Measurements from ENCODE around the gene MEF2D.

MEF2D gene

DNA sequence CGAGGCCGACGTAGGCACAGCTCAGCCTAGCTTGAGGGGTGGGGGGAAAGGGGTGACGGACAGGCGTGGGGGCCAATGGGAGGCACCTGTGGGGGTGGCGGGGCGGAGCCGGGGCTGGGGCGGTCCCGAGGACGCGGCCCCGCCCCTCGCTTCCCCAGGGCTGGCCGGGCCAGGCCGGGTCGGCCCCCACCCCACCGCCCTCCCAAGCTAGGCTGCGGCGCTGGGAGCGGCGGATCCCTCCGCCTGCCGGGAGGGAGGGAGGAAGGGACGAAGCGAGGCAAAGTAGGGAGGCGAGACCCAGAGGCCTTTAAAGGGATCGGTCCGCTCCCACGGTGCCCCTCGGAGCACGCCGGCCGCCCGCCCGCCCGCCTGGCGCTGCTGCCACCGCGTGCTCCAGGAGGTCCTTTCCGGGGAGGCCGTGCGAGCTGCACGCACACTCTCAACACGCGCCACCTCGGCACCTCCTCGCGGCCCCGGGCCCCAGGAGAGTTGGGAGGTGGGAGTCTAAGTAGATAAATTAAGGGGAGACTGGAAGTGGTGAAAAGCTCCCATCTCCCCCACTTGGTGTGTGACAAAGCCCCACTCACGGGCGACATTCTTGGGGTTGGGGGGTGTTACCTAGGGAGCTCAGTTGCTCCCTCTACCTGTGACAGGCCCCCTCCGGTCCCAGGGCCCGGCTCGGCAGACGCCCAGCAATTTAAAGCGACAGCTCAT, 375 bp upstream of the MEF2D start:
- peak; percentile 93 for DNase-seq (ENCODE audit: low spot score)

DNA sequence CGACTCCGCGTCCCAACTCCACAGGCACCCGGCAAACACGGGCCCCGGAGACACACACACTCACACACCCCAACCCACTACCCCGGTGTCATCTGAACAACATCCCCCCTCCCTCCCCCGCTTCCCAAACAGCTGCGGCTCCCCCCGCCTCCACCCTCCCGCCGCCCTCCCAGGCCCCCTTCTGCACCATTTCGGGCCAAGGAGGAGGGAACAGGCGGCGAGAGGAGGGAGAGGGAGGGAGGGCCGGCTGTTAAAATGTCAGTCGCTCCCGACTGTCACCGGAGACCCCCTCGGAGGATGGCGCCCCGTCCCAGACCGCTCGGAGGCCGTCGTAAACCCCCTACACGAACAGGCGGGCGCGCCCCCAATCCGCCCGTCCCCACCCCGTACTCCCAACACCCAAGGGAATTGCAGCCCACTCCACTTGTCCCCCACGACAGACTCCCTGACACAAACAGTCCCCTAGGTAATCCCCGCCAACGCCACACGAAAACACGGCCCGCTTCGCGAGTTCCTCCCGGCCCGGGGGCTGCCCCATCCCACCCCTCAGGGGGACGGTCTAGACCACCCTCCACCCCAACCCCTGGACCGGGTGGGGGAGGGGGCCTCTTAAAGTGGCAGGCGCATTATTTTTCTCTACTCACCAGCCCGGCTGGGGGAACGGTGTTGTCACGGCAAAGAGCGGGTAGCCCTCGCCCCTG, 583 bp downstream of the MEF2D start:
- DNase-seq (ENCODE audit: low spot score), result no peak

DNA sequence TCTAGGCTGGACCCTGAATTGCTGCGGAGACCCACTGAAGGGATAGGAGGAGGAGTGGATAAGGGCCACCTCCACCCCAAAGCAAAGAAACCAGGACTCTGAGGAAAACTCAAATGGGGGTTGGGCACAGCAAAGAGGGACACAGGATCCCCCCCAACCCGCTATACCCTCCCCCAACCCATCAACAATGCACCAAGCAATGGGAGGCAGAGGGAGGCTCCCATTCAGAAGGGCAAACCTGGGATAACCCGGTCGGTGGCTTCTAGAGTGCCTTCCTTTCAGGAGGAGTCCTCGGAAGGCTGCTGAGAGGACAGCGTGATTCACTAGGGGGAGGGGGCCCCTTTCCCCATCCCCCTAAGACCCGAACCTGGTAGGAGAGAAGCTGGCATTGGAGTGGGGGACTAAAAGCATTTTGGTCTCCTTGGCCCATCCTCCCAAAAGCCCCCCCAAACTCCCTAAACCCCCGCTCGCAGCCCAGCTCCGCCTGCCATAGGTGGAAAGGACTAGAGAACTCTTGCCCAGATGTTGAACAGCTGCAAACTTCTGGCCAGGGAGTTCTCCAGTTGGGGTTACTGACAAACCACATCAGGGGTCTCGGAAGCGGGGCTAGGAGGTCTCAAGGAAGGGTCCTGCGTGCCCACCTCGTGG, 1.3 kb downstream of the MEF2D start:
- no peak for DNase-seq (ENCODE audit: low spot score)

DNA sequence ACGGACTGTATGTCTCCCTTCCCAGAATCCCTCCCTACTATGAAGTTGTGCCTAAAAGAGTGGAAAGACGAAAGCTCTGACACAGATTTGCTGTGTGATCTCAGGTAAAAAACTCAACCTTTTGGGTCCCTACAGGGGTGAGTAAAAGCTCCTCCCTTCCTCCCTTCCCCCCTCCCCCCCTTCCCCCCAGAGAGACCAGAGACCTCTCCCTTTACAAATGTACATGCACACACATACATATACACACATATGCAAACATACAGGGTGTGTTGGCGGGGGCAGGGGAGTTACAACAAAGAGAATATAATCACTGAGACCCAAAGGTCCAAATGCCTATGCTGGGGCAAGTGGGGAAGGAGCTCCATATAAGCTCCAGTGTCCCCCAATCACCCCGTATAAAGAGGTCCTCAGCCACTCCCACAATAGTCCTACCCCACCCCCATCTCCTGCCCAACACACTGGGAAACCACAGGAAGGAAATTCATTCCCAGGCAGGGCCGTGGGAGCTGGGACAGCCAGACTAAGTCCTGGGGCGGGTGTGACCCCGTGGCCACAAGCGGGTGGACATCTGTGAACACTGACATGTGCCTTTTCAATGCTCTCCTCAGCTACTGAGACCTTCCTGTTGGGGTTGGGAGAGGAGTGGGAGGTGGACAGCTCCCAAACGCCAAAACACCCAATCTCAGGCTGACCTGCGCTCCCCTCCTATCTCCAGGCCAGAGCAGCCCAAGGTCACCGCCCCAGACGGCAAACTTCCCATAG, 2.0 kb downstream of the MEF2D start:
- no peak for DNase-seq (ENCODE audit: low spot score)

DNA sequence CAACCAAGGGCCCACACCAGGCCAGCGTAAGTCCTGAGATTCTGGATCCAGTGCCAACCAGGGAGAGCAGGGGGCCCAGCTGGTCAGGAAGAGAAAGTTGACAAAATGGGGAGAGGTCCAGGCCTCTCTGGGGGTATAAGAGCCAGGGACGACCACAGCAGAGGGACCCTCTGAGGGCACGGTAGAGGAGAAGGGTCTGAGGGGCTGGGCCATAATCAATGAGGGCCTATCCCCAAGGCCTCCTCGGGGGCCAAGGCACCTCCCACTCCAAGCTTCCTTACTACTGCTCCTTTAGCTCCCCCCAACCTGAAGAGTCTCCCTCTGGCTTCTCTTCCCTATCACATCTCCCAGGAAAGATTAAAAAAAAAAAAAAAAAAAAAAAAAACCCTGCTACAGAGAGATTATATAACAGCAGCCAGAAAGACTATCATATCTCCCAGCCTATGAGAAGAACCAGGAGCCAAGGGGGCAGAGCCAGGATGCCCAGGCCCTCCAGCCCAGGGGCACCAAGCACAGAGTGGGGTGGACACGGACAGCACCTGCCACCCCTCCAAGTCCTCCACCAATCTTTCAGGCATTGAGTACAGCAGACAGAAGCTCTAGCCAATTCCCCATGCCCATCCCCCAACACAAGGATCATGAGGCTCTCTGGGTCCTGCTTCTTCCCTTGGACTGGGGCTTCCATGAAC, 2.7 kb downstream of the MEF2D start:
- no peak for DNase-seq (ENCODE audit: low spot score)

DNA sequence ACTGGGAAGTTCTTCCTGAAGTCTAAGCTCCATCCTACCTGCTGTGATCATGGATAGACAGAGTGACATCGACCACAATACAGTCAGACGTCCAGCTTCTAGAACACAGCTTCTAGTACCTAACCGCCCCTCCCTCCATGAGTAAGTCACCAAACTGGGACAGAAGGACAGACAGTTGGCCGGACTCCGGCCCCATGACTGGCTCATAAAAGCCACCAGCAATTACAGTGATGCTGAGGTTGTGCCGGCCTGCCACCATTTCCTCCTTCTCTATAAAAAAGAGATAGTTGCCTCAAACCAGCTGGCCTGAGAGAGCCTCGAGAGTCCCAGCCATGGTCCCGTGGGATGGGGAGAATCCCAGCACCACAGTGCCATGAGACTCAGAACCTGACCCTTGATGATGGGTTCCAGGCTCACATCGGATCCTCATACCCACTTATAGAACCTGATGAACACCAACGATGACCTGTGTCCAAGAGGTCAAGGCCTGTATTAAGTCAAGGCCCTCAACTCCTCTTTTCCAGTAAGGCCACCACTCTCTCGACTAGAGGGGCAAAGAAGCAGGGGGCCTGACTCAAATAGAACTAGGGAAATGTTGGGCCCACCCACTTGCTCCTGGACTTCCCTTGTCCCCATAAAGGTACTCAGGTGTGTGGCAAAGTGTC, 3.4 kb downstream of the MEF2D start:
- no peak for DNase-seq (ENCODE audit: low spot score)

DNA sequence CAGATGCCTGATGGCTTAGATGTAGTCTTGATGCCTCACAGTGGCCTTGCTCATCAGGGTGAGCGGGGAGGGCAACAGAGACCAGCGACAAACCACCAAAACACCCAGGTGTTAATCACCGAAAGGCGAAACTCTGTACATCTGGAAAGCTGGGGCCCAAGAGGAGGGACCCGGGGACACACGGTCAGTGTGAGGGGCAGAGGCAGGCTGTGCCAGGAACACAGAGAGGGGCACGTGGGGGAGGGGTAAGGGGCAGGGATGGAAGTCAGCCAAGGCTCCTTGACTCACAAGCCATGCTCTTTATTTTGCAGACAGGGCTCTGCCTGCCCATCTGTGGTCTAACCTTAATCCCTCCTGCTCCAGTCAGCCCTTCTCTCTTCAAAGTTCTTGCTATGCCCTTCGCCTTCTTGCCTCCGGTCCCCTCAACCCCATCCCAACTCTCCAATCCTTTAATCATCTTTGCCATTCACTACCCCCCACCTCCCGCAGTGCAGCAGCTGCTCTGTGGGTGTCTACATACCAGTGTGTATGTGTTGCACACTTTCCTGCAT, 4.3 kb downstream of the MEF2D start:
- no peak for DNase-seq (ENCODE audit: low spot score)

DNA sequence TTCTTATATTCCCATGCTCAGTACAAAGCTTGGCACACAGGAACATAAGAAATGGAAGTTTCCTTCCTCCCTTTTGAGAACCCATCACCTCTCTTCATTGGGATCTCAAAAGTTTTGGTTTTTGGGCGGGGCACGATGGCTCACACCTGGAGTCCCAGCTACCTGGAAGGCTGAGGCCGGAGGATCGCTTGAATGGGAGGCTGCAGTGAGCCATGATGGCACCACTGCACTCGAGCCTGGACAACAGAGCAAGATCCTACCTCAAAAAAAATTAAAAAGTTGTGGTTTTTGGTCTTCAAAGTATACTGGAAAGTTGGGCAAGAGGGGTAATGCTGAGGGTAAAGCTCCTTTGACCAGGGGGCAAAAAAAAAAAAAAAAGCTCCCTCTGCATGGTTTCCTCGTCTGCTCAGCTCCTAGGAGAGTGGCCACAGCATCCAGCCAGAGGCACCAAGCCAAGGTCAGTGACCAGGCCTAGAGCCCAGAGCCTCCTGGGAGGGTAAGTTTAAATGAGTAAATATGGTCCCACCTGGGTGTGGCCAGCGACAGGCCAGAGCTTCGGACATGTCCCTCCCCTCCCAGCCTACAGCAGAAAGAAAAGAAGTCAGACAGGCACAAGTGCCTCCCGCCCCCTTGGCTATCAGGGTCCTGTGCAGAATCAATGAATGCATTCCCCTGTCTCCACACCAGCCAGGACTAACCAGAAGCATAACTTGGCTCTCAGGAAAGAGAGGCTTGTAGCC, 5.0 kb downstream of the MEF2D start:
- DNase-seq (ENCODE audit: low spot score), result no peak

DNA sequence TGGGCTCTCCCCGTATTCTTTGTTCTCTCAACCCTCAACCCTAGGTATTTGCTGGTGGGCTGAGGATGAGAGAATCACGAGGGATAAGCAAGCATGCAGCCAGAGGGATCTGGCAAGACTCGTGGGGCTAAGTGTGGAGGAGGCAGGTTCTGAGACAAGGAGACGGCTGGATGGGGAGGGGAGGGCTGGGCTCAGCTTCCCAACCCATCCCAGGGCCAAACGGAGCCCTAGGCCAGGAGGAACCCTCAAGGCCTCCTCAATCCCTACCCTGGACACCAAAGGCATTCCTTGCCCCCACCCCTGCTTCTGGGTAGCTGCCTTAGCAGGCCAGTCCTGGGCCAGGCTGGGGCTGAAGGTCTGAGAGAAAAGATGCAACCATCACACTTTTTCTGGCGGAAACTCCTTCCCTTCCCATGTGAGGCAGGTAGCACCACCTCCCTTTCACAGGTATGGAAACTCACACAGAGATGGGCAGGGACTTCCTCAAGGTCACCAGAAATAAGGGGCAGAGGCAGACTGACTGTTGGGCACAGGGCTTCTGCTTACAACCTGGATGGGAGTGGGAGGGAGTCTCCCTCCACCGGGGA, 6.2 kb downstream of the MEF2D start:
- DNase-seq (ENCODE audit: low spot score), result no peak

DNA sequence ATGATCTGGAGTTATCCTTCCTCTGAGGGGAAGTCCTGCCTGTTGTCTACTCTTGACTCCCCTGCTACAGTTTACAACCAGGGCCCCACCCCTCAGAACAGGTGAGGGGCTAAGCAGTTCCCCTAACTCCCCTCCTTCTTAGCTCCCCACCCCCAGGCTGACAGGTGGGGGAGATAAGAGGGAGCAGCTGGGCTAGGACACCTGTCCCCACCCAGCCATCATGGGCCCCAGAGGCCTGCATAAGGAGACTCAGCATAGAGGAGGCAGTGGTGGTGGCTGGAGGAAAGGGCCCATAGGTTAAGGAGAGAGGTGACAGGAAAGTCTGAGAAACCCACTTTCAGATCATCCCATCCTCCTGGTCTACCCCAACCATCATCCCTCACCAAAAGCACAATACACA, 6.8 kb downstream of the MEF2D start:
- DNase-seq (ENCODE audit: low spot score), result no peak

DNA sequence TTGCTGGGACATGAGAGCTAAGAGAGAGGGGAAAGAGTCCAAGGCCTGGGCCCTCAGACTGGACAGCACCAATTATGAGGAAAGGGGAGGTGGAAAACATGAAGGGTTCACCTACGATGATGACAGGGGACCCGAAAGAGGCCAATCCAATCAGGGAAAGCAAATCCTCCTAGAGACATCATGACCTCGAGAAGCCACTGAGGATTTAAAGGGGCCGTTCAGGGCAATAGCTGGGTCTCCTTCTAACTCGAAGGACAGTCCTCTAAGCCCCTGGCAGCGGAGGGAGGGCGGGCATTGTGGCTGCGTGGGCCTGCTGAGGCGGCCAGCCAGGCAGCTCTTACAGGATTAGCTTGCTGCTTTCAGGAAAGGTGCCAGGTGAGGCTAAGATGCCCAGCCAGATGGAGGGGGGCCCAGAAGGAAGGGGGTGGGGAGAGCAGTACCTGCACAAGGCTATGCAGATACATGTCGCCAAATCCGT, 7.4 kb downstream of the MEF2D start:
- no peak for DNase-seq (ENCODE audit: low spot score)

DNA sequence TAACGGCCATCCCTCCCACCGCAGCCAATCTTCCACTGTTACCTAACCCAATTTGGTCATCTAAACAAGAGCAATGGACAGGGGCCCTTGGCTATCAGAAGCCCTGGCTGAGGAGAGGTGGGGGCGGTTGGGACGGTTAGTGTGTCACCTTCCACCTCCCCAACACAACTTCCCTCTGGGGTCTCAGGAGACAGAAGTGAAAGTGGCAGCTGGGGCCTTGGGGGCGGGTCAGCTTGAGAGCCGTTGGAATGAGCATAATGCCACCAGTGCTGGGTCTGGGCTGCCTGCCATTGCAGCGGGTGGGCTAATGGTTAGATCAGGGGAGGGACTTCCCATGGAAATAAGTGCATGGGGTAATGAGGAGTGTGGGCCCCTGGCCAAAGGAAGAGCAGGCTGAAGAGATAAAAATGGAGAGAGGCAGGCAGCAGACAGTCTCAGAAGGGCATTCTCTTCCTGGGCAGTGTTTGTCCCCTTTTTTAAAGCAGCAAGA, 7.9 kb downstream of the MEF2D start:
- no peak for DNase-seq (ENCODE audit: low spot score)

DNA sequence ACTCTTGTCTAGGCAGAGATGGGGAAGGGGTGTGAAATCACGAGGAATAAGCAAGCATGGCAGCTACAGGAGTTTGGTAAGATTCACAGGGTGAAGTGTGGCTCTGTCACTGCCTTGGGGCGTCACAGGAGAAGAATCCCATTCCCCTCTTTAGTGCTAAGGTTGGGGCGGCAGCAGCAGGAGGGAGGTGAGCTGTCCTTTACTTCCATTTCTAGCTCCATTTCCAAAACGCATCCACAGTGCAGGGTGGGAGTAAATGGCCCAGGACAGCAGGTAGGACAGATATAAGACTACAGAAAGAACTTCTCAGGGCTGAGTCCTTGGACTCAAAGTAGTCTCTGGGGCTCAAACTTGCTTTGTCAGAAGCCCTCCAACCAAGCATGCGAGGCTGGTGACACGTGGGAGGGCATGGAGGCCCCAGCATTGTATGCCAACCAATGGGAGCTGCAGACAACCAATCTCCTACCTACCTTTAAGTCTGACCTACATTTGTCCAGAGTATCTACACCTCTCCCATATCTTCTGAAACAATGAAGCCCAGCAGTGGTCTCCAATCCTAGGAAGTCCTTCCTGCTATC, 8.5 kb downstream of the MEF2D start:
- no peak for DNase-seq (ENCODE audit: low spot score)

DNA sequence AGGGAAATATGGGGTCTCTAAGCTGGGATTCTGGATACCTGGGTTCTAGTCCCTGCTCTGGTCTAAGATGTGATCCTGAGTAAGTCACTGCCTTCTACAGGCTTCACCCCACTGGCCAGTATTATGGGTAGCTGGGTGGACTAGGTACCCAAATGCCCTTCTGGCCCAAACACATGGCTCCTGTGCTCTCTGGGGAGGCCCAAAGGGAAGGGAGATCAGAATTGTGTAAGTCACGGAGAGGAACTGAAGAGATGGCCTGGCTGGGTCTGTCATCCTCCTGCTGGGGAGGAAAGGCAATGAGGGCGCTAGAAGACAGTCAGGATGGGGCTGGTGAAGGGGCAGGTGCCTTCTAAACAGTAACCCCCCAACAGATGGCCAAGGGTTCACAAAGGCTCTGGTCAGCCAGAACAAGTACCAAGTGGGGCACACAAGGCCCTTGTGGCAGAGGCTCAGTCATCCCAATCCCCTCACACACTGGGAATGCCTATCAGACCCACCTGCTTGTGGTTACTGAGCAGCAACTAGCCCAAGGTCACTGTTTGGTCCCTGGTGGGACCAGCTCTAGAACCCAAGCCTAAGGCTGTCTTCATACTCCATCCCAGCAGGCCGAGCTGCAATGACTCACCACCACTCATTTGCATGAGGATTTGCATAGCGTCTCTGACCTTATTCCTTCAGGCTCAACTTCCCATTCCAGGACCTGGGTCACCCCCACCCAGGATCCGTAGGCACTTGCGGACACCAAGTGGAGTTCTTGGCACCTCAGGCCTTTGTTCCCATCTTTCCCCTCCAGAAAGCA, 9.2 kb downstream of the MEF2D start:
- no peak for DNase-seq (ENCODE audit: low spot score)

DNA sequence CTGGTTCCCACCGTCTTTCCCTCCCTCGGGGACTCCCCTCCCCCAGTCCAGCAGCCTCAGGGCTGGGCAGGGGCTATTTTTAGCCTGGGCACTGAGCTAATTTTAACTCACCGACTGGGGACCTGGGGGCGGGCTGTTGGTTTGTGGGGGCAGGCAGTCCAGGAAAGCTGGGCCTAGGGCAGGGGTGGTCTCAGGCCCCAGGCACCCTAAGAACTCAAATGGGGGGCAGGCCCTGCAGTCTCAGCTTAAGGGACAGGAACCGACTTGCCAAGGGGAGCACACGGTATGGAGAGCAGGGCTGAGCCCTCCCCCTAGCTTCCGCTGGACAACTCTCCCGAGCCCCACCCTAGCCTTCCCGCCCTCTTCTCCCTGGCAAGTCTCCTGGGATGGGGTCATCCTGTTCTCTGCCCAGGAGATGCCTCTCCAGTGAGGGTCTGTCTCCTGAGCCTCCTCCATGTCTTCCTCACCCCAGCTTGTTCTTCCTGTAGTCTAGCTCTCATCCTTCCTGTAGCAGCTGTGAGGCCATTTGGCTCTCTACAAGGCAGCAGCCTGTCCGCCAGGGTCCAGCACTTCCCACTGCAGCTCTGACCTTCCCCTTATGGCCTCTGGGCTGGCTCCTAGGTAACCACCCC, 10.1 kb downstream of the MEF2D start:
- no peak for DNase-seq (ENCODE audit: low spot score)

DNA sequence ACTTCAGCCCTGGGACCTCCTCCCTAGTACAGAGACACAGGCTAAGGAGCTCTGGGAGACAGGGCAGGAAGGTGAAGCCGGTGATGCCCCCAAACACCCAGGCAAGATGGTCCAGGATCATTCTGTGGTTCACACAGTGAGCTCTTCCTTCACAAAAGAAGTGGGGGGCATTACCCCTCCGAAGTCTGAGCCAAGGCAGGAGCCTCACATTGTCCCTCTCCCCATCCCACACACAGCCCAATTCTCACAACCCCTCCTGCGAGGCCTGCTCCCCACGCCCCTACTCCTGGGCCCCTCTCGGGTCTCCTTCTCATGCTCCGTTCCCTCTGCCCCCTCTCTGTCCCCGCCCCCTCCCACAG, 10.7 kb downstream of the MEF2D start:
- DNase-seq (ENCODE audit: low spot score), result no peak

DNA sequence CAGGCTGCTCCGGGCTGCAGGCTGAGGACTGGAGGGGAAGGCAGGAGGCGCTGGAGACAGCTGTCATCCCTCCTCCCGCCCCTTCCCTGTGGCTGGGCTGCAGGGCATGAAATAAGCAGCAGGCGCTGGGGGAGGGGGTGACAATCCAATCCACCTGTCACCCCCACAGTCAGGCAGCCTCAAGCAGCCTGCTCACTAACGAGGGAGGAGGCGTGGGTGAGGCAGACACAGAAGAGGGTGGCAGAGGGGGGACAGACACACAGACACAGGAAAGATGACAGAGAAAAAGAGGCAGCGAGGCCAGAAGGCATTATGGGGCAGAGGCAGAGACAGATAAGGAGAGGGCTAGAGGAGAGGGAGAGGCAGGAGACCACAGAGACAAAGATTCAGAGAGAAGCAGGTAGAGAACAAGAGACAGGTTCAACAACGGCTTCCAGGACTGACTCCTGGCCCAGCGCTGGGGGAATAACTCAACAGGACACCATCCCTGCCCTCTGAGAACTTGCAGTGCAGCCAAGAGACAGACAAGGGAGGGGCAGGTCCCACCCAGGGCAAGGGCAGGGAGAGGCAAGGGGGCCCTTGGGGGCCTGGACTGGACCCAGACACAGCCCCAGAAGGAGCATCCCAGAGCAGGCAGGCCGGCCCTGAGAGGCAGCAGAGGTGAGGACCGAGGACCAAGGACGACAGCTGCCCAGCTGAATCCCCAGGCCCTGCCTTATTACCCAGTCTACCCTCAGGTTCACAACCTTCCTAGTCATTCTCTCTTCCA, 11.2 kb downstream of the MEF2D start:
- DNase-seq (ENCODE audit: low spot score), result peak; percentile 53
